CD4-positive, alpha-beta memory T cell (primary cell): ENCODE results near the gene KLHL13. TPM values are rescaled to one million over a fixed set of nuclear protein-coding genes. Genes with fewer than 3 reads are reported as not detected.

Source experiments
- CTCF ChIA-PET: fragments of 350-600 bp; sonication (Branson Sonifier 250); formaldehyde crosslinking; loops from one replicate; lab custom pipeline; 2021; ENCODE audit warnings: inconsistent platforms; ENCODE audit not compliant: partially characterized antibody; lab: Charles Lee
- POLR2A ChIA-PET: fragments of 350-600 bp; sonication (Branson Sonifier 250); formaldehyde crosslinking; loops from one replicate; lab custom pipeline; 2021; ENCODE audit not compliant: partially characterized antibody; lab: Charles Lee
- DNase-seq, 5 donors: peaks; one replicate each; pipeline versions ENCODE4 v3.0.0 to v3.0.0-alpha.2; 2020 to 2022; ENCODE audit warnings: mixed read lengths in 1 of 5
- H3K27ac ChIP-seq: one replicate; pipeline ENCODE4 v1.7.0; 2013; ENCODE audit warnings: low read depth, low read length
- H3K27me3 ChIP-seq: 2 replicates; pipeline ENCODE4 v1.7.0; 2013; ENCODE audit warnings: mild to moderate bottlenecking, low read length, moderate library complexity; ENCODE audit not compliant: insufficient read depth
- H3K36me3 ChIP-seq: 2 replicates; pipeline ENCODE4 v1.7.0; 2013; ENCODE audit warnings: mild to moderate bottlenecking, low read length, moderate library complexity; ENCODE audit not compliant: insufficient read depth
- H3K4me1 ChIP-seq: 2 replicates; pipeline ENCODE4 v1.7.0; 2013; ENCODE audit warnings: mild to moderate bottlenecking, low read length, moderate library complexity; ENCODE audit not compliant: insufficient read depth
- H3K4me3 ChIP-seq, 2 donors: one replicate each; pipeline ENCODE4 v1.7.0; 2013; ENCODE audit warnings: low read length in 2 of 2, mild to moderate bottlenecking in 1 of 2
- H3K9me3 ChIP-seq, 2 donors: one replicate each; pipeline ENCODE4 v1.7.0; 2013; ENCODE audit warnings: low read length in 2 of 2, control low read depth in 1 of 2; ENCODE audit not compliant: control insufficient read depth in 1 of 2
- H3K27ac Mint-ChIP-seq, 7 donors: one replicate each; pipeline ENCODE4 v1.8.0; 2020 to 2021; ENCODE audit warnings: mixed read lengths in 7 of 7, mild to moderate bottlenecking in 6 of 7, inconsistent platforms in 3 of 7, moderate library complexity in 3 of 7
- H3K27me3 Mint-ChIP-seq, 2 donors: one replicate each; pipeline ENCODE4 v1.8.0; 2020 to 2021; ENCODE audit warnings: mixed read lengths in 2 of 2
- H3K36me3 Mint-ChIP-seq, 2 donors: one replicate each; pipeline ENCODE4 v1.8.0; 2020 to 2021; ENCODE audit warnings: mixed read lengths in 2 of 2, inconsistent platforms in 1 of 2, mild to moderate bottlenecking in 1 of 2
- H3K4me1 Mint-ChIP-seq, 4 donors: one replicate each; pipeline ENCODE4 v1.8.0; 2020 to 2021; ENCODE audit warnings: mixed read lengths in 4 of 4, mild to moderate bottlenecking in 1 of 4
- H3K4me3 Mint-ChIP-seq, 8 donors: one replicate each; pipeline ENCODE4 v1.8.0; 2020 to 2021; ENCODE audit warnings: mixed read lengths in 8 of 8, mild to moderate bottlenecking in 7 of 8, moderate library complexity in 6 of 8, inconsistent platforms in 3 of 8
- H3K9me3 Mint-ChIP-seq, 8 donors: one replicate each; pipeline ENCODE4 v1.8.0; 2020 to 2021; ENCODE audit warnings: mixed read lengths in 8 of 8, mild to moderate bottlenecking in 5 of 8, inconsistent platforms in 3 of 8, moderate library complexity in 1 of 8
- intact Hi-C: fragments of 100-400 bp; cut with micrococcal nuclease; formaldehyde crosslinking; loops from one replicate; pipeline ENCODE4 v1.15.1; 2023
- polyA plus RNA-seq, 2 donors: library from polyadenylated mRNA; unstranded; fragments of 300-500 nt; fragmentation: Illumina TruSeq; gene quantifications; one replicate each; pipeline ENCODE4 v1.2.3, GENCODE V29; 2021
- total RNA-seq, 2 experiments: library from RNA; stranded (reverse); gene quantifications; one replicate each; pipeline ENCODE4 v1.2.3, GENCODE V29; 2021

KLHL13 gene
- total and polyA plus RNA-seq, 4 experiments from 2014 or later, result 0.53 to 0.59 TPM; not detected in 2

DNA sequence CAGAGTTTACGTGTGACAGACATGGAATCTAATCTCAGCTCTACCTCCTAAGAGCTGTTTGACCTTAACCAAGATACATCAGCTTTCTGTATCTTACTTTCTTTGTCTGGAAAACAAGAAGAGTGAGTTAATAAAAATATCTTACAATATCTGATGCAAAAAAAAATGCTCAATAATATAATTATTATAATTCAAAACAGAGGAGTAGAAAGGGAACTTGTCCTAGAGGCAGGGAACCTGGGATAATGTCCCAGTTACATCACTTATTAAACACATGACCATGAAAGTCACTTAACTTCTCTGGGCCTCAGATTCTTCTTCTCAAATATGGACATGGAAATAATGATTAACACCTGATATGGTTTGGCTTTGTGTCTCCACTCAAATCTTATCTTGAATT, 256.1 kb downstream of the KLHL13 start:
- no peaks in the 10 kb centered on the region for H3K27me3 Mint-ChIP-seq

GRCh38 chrX:117854806-117855205, 261.8 kb downstream of the KLHL13 start:
- H3K4me3 ChIP-seq, result no peak overlapping the region
- Mint-ChIP-seq H3K27ac (no peak overlapping the region), H3K27me3 (no peaks in the 10 kb centered on the region), H3K4me1 (no peaks in the 10 kb centered on the region), H3K4me3 (no peak overlapping the region), H3K36me3 (no peaks in the 10 kb centered on the region), H3K9me3 (peaks cover 0 to 3% (median 0%) of the 10 kb centered on the region in 8 donors)
- intact Hi-C loops, result no loop called here
- ChIA-PET CTCF (no interaction called here), POLR2A (no interaction called here)
- no peaks in the 10 kb centered on the region for H3K9me3 ChIP-seq
- no peak for DNase-seq
- no peaks in the 10 kb centered on the region for H3K4me1 ChIP-seq
- H3K27me3 ChIP-seq, result no peaks in the 10 kb centered on the region
- H3K27ac ChIP-seq, result no peak overlapping the region
- H3K36me3 ChIP-seq, result no peaks in the 10 kb centered on the region

More for the DNA sequence above, 256.1 kb downstream of the KLHL13 start:
- H3K36me3 Mint-ChIP-seq, result no peaks in the 10 kb centered on the region
- Histone ChIP-seq H3K27me3 (no peaks in the 10 kb centered on the region), H3K9me3 (no peaks in the 10 kb centered on the region), H3K27ac (no peak overlapping the region), H3K4me1 (no peaks in the 10 kb centered on the region), H3K36me3 (no peaks in the 10 kb centered on the region), H3K4me3 (no peak overlapping the region)
- H3K4me3 Mint-ChIP-seq, result no peak overlapping the region
- no peaks in the 10 kb centered on the region for H3K4me1 Mint-ChIP-seq
- no peak overlapping the region for H3K27ac Mint-ChIP-seq
- intact Hi-C loops, result no loop called here
- no peak for DNase-seq
- CTCF ChIA-PET, result no interaction called here
- peaks cover 0 to 4% (median 0%) of the 10 kb centered on the region in 8 donors for H3K9me3 Mint-ChIP-seq
- POLR2A ChIA-PET, result no interaction called here

DNA sequence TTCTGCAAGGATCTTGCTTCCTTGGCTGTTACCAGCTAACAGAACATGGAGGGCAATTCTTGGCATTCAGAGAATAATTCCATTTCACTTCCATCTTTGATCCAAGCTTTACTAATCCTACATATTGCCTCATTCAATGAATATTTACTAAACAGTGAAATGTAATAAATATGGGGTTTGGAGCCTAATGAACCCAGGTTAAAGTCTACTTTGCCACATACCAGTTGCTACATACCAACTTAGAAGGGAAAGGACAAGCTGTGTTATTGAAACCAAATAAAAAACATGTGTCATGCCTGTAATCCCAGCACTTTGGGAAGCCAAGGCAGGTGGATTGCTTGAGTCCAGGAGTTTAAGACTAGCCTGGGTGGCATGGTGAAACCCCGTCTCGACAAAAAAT, 265.6 kb downstream of the KLHL13 start:
- Mint-ChIP-seq H3K4me1 (no peaks in the 10 kb centered on the region), H3K36me3 (no peaks in the 10 kb centered on the region), H3K4me3 (no peak overlapping the region), H3K9me3 (peaks cover 0 to 3% (median 0%) of the 10 kb centered on the region in 8 donors), H3K27me3 (no peaks in the 10 kb centered on the region), H3K27ac (no peak overlapping the region)
- H3K27me3 ChIP-seq, result no peaks in the 10 kb centered on the region
- POLR2A ChIA-PET, result no interaction called here
- intact Hi-C loops, result no loop called here
- CTCF ChIA-PET, result no interaction called here
- no peak overlapping the region for H3K27ac ChIP-seq
- no peaks in the 10 kb centered on the region for H3K36me3 ChIP-seq
- H3K4me3 ChIP-seq, result no peak overlapping the region
- no peak for DNase-seq
- H3K4me1 ChIP-seq, result no peaks in the 10 kb centered on the region
- no peaks in the 10 kb centered on the region for H3K9me3 ChIP-seq

Other genes starting within 250 kb of the KLHL13 start
- gene WDR44, start 229.3 kb upstream of the KLHL13 start, total RNA-seq, result 10 to 100 TPM; 20.5 to 24.1 TPM
- 10 to 100 TPM in 1 of 2 donors, 1 to 10 TPM in 1; 7.6 to 10.4 TPM for gene WDR44, start 229.3 kb upstream of the KLHL13 start, polyA plus RNA-seq